NCI-H510A treated with DMSO at 0.1 percent for 48 hours (cell line): ENCODE measurements around the gene MRPS25.
A peak's percentile ranks its signal among the peaks of the same experiment; 100 is the strongest.

Experiments
- DNase-seq: peaks from one replicate; lab custom pipeline; 2025; lab: John Stamatoyannopoulos, UW

The MRPS25 gene

DNA sequence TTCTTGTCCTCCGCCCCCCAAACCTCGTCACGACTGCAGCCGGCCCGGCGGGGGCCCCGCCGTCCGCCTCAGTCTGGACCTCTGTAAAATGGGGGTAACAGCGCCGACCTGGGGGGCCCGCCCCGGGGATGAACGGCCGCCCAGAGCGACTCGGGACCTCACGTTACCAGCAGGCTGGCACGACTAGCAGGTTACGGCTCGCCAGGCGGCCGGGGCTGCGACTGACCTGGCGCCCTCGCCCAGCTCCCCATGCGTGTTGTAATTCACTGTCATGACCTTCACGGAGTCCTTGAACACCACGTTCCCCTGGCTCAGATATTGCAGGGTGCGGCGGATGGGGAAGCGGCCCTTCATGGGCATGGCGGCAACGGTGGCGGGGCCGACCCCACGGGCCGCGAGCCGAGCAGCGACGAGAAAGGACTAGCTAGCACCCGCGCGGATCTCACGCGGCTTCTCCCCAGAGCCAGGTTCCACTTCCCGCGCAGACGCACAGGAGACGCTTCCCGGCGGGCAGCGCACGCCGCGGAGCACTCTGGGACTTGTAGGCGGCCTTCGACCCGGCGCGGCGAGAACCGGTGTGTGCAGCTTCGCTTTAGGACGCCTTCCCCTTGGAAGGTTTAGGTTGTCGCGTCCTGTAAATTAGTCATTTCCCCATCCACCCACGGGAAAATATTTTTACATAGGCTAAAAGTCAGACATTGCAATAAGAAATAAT is at the start of gene MRPS25:
MRPS25 (minus strand) TSS at position 481 of the 715 bp plus-strand sequence; CDS start at position 360, 121 bp downstream.
- peak; percentile 73 for DNase-seq

DNA sequence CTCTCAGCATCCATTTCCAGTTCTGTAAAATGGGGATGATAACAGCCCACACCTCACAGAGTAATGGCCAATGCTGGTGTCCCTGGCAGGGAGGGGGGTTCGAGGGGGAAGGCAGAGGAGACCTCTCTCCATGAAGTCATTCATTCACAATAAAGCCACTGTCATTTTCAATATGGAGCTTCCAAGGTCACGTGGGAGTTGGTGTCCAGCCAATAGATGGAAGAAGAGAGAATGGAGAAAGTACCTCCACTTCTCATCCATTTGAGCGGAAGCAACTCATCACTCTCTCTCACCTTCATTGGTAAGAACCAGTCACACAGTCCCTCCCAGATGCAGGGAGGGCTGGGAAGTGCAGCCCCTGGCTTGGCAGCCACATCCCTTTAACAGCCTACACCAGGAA is 48.8 kb upstream of the MRPS25 start:
- no peak for DNase-seq

DNA sequence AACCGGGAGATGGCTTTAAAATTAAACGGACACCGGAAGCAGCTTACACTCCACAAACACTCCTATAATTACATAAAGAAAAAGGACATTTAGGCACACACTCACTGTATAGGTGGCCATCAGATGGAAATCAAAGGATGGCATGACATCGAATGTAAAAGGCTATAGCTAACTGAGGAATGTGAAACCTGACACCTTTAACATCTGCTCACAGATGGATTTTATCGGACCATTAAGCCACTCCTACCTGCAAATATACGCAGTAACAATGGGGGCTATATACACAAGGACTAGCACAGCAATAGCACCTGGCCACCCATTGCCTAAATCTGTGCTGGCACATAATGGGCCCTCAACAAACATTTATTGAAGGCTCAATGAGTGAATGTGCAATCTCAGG is 48.4 kb upstream of the MRPS25 start:
- peak; percentile 79 for DNase-seq

DNA sequence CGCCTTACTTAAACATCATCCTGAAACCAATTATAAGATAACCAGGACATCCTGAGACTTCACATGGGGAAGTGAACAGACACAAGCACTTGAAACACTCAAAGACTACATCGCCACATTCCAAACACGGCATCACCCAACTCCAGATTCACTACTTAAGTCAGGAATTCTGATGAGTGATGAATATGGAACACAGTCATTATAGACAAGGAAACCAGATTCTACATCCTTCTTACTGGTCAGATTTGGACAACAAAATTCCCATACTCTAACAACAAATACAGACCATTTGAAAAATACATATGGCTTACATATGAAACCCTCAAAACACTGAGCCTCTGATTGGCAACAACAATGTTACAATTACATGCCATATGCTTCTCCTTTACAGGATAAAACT is 46.9 kb upstream of the MRPS25 start:
- DNase-seq = no peak

- no peak for DNase-seq
These were observed 45.1 kb upstream of the MRPS25 start for GRCh38 chr3:15110206-15110605.

- DNase-seq = no peak
These were observed 43.8 kb upstream of the MRPS25 start for GRCh38 chr3:15108869-15109268.

- peak; percentile 73 for DNase-seq
These were observed 43.0 kb upstream of the MRPS25 start for GRCh38 chr3:15108082-15108545.

GRCh38 chr3:15107075-15107947 is 42.2 kb upstream of the MRPS25 start:
- DNase-seq = no peak

DNA sequence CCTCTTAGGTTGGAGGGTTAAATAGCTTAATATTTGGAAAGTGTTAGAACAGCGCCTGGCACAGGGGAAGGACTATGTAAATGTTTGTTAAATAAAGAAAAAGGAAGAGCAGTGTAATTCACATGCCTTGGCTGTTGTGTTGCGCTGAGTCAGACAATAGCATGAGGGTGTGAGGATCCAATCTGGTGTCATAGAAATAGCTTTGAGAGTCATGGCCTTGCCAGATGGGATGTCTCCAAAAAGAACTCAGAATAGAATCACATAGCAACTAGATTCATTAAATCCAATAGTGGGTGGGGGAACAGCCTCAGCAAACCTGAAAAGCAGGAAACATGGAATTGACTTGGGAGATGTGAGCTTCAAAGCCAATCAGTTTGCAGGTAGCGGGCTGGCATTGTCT is 37.7 kb upstream of the MRPS25 start:
- DNase-seq = no peak

GRCh38 chr3:15102256-15102655 is 37.1 kb upstream of the MRPS25 start:
- no peak for DNase-seq

DNA sequence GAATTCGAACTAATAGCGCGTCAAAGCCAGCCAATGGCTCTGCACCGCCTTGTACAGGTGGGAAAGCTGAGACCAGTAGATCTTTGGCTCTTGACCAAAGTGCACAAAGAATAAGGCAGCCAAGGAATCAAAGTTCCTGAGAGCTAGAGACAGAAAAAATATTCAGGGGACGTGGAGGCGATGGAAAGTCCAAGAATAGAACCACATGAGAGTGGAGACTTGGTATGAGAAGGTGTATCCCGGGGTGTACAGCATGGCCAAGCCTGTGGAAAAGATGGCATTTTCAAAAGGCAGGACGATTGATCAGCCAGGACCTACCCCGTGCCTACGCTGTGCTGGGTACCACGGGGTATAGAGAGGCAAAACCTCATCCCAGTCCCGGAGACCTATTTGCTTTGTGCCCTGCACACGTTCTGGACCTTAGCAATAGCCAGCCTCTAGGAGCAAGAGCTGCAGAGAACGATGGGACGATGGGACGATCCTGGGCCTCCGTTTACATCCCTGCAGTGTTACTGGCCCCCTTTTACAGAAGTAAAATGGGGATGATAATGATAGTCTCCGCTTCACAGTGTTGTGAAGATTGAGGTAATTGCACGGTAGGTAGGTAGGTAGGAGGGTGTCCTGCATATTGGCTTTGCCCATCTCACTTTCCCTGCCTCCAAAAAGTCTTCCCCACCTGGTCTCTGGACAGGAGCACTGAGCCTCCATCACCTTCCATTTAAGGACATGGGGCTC is 34.4 kb upstream of the MRPS25 start:
- no peak for DNase-seq

DNA sequence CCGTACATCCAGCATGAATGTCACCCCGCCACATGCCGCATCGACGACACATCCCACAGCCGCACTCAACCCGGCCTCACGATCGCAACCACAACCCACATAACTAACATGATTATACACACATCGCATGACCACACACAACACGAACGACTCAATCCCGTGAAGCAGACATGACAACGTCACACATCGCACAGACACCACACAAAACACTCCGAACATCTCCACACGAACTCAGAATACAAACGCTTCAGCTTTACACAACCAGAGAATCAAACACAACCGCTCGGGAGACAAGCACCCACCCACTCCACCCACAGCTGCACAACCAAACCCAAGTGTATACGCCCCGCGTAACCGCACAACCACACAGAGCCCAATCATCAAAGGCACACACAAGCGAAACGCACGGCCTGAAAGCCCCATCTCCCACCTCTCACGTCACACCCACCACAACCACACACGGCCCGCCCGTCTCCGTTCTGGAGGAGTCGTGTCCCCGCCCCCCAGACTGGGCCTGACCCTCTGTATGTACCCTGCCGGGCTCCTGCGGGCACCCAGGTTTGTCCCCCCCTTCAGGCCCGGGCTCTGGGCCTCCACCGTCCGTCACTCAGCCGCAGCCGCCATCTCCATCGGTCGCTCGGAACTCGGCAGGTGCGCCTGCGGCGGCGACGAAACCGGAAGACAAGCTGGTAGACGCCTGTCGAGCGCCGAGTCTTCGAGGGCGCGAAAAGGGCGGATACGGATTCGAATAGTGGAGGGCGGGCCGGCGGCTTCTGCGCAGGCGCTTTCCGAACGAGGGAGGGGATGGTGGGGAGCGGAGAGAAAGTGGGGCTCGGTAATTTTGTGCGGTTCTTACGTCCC is 33.6 kb upstream of the MRPS25 start, which contains the start of gene RBSN:
RBSN (minus strand) TSS at position 646 of the 861 bp plus-strand sequence. CDS start 3,028 bp downstream, outside the sequence.
- DNase-seq = peak; percentile 94

- no peak for DNase-seq
These were observed 32.8 kb upstream of the MRPS25 start for GRCh38 chr3:15097891-15098290.

DNA sequence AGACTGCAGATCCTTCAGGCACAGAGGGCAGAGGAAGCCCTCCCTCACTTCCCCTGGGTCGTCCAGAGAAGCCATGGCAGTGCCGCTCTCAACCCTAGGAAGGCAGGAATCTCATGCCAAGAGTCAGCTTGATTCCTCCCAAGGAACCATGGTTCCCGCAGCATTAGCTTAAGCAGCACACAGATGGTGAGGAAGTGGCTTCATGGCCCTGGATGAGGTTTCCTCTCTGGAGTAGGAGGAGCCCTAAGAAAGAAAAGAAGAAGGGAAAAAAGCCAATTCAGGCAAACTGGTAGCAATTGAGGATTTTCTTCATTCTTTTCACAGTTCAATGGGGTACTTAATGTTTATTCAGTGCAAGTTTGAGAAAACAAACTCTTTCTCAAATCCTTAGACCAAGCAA is 30.9 kb upstream of the MRPS25 start:
- no peak for DNase-seq

DNA sequence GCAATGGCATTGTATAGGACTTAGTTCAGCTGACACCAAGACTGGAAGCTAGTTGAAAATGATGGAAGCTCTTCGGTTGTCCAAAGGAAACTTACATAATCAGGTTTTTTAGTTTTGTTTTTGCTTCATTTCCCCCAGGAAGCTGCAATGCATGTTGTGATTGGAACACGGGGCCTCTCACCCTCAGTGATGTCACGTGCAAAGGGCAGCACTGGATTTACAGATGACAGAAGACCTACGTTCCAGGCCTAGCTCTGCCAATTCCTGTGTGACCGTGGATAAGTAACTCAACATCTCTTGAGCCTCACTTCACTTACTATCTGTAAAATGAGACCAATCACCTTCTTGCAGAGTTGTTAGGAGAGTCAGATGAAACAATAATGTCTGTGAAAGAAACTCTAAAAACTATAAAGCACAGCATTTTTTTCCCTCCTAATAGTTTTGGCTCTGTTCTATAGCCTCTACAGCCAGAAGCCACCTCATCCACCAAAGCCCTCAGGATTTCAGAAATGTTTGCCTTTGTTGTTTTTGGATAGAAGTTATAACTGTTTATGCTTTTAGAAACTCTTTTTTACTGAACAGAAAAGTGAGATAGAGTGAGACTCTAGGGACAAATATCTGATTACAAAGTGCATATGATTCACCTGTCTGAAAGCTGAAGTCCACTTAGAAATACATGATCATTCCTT is 29.2 kb upstream of the MRPS25 start:
- DNase-seq = no peak

- DNase-seq = no peak
These were observed 27.6 kb upstream of the MRPS25 start for GRCh38 chr3:15092686-15093085.

GRCh38 chr3:15091575-15091974 is 26.5 kb upstream of the MRPS25 start:
- DNase-seq = no peak

- DNase-seq = no peak
These were observed 24.1 kb upstream of the MRPS25 start for GRCh38 chr3:15089201-15089600.

GRCh38 chr3:15086699-15087098 is 21.6 kb upstream of the MRPS25 start:
- no peak for DNase-seq

GRCh38 chr3:15086263-15086662 is 21.1 kb upstream of the MRPS25 start:
- no peak for DNase-seq

DNA sequence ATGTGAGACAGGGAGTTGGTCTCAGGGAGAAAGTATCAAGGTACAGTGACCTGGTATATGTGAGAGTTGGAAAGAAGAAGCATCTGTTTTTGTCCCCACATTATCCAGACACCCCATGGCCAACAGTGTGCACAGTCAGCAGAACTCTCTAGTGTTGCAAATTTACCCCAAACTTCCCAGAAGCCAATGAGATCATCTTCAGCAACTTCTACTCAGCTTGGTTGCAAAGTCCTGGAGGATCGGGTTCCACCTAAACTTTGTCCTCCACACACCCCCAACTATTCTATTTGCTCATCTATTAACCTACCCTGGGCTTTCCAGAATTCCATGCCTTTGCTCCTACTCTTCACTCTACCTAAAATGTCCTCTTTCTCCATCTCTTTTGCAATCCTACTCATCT is 18.1 kb upstream of the MRPS25 start:
- DNase-seq = no peak
